Subcutaneous adipose tissue (tissue), 4 donors: Measurements from ENCODE around the gene PDE2A. TPM values are rescaled to one million over a fixed set of nuclear protein-coding genes. Genes with fewer than 3 reads are reported as not detected.

Source experiments
- CTCF ChIP-seq: fragments of 450-650 bp; IDR thresholded peaks from one replicate; pipeline ENCODE4 v1.5.1; 2016; ENCODE audit warnings: low read depth, mild to moderate bottlenecking, control low read depth, antibody characterized with exemption, moderate library complexity
- total RNA-seq, 4 donors: library from RNA; depleted of rRNA; stranded (reverse); fragments of >200 nt; gene quantifications; one replicate each; pipeline ENCODE4 v1.1.0, GENCODE V29; 2016

PDE2A gene
- total RNA-seq, 4 donors from 2014 or later: 51.2 to 325 (median 74.5) TPM

- no peak for TF ChIP-seq CTCF
Observed at GRCh38 chr11:72687326-72687725, 13.1 kb upstream of the PDE2A start.

- no peak for TF ChIP-seq CTCF
Observed at GRCh38 chr11:72686639-72687220, 12.5 kb upstream of the PDE2A start.

- no peak for TF ChIP-seq CTCF
Observed at GRCh38 chr11:72685560-72686480, 11.6 kb upstream of the PDE2A start.

- TF ChIP-seq CTCF: no peak
Observed at GRCh38 chr11:72684236-72684912, 10.2 kb upstream of the PDE2A start.

GRCh38 chr11:72683782-72684200, 9.6 kb upstream of the PDE2A start:
- TF ChIP-seq CTCF: no peak

- TF ChIP-seq CTCF: no peak
Observed at GRCh38 chr11:72682858-72683243, 8.6 kb upstream of the PDE2A start.
